Endodermal cell (in vitro differentiated cells): ENCODE measurements around the gene GPLD1. TPM values are rescaled to one million over a fixed set of nuclear protein-coding genes. Genes with fewer than 3 reads are reported as not detected.

Experiments
- DNase-seq: peaks from one replicate; pipeline ENCODE4 v3.0.0-alpha.2; 2017
- H3K27ac ChIP-seq: 2 replicates; pipeline ENCODE4 v1.5.1; 2013; ENCODE audit warnings: mild to moderate bottlenecking, low read depth, low read length, moderate library complexity
- H3K27me3 ChIP-seq: 2 replicates; pipeline ENCODE4 v1.6.1; 2013; ENCODE audit warnings: mild to moderate bottlenecking, low read length, moderate library complexity; ENCODE audit not compliant: insufficient read depth, control insufficient read depth, poor library complexity, severe bottlenecking
- H3K36me3 ChIP-seq: 2 replicates; pipeline ENCODE4 v1.7.0; 2013; ENCODE audit warnings: mild to moderate bottlenecking, low read length, moderate library complexity; ENCODE audit not compliant: control insufficient read depth, insufficient read depth
- H3K4me1 ChIP-seq: one replicate; pipeline ENCODE4 v1.7.0; 2013; ENCODE audit warnings: low read length; ENCODE audit not compliant: control insufficient read depth, insufficient read depth
- H3K4me3 ChIP-seq: 2 replicates; pipeline ENCODE4 v1.5.1; 2013; ENCODE audit warnings: mild to moderate bottlenecking, low read length, moderate library complexity
- H3K9ac ChIP-seq: 2 replicates; pipeline ENCODE4 v1.6.1; 2013; ENCODE audit warnings: mild to moderate bottlenecking, low read length, moderate library complexity; ENCODE audit not compliant: poor library complexity, severe bottlenecking; ENCODE audit errors: extremely low read depth
- H3K9me3 ChIP-seq: 2 replicates; pipeline ENCODE4 v1.6.1; 2013; ENCODE audit warnings: mild to moderate bottlenecking, low read length, moderate library complexity; ENCODE audit not compliant: control insufficient read depth
- H3K27ac Mint-ChIP-seq: 2 replicates; pipeline ENCODE4 v1.8.0; 2020; ENCODE audit warnings: mixed read lengths
- H3K27me3 Mint-ChIP-seq: 2 replicates; pipeline ENCODE4 v1.8.0; 2021; ENCODE audit warnings: mild to moderate bottlenecking, mixed read lengths; ENCODE audit not compliant: insufficient read depth
- H3K36me3 Mint-ChIP-seq: 2 replicates; pipeline ENCODE4 v1.8.0; 2020; ENCODE audit warnings: low read depth, mixed read lengths
- H3K4me1 Mint-ChIP-seq: 2 replicates; pipeline ENCODE4 v1.8.0; 2020; ENCODE audit warnings: mixed read lengths
- H3K4me3 Mint-ChIP-seq: 2 replicates; pipeline ENCODE4 v1.8.0; 2020; ENCODE audit warnings: mild to moderate bottlenecking, moderate library complexity, mixed read lengths
- H3K9me3 Mint-ChIP-seq: 2 replicates; pipeline ENCODE4 v1.8.0; 2020; ENCODE audit warnings: mild to moderate bottlenecking, mixed read lengths
- CTCF ChIP-seq: fragments of 200-600 bp; sonication (generic); conservative IDR thresholded peaks from 2 replicates; pipeline ENCODE4 v1.5.0; 2021; ENCODE audit warnings: antibody characterized with exemption, mild to moderate bottlenecking
- WGBS, 2 experiments: methylation state at CpG; one replicate each; pipeline versions ENCODE4 v1.1.5 to v1.1.7; 2013; ENCODE audit warnings: missing lambda C conversion rate in 2 of 2, mixed read lengths in 1 of 2; ENCODE audit not compliant: insufficient coverage in 1 of 2, insufficient read length in 1 of 2; 5-methylcytosine and 5-hydroxymethylcytosine counted together
- total RNA-seq, 2 donors: library from RNA; stranded (reverse); fragmentation: NEBNext Ultra II Directional in 1 of 2; extraction: Animal tissue kit (Norgen Biotek cat#: 25700) in 1 of 2; gene quantifications; 2 replicates in 1 of 2; 3 replicates in 1 of 2; pipeline ENCODE4 v1.2.1, GENCODE V29; 2021

The GPLD1 gene
- total RNA-seq, 2 donors from 2014 or later: 5.3 to 7.5 TPM

- no peak overlapping the region for H3K27ac Mint-ChIP-seq
- Histone ChIP-seq H3K4me1 (no peaks in the 10 kb centered on the region), H3K9me3 (no peaks in the 10 kb centered on the region), H3K27ac (no peak overlapping the region), H3K27me3 (peaks cover 7% of the 10 kb centered on the region), H3K4me3 (no peak overlapping the region), H3K36me3 (no peaks in the 10 kb centered on the region), H3K9ac (no peak overlapping the region)
- no peak for DNase-seq
- WGBS, 2 experiments: 89 to 100% methylated on average over 1 to 2 of the region's 2 CpGs
- H3K4me3 Mint-ChIP-seq: no peak overlapping the region
- peaks cover 5% of the 10 kb centered on the region for H3K9me3 Mint-ChIP-seq
- TF ChIP-seq CTCF: no peak
- H3K4me1 Mint-ChIP-seq: peaks cover 10% of the 10 kb centered on the region
- peaks cover 15% of the 10 kb centered on the region for H3K36me3 Mint-ChIP-seq
- peaks cover 15% of the 10 kb centered on the region for H3K27me3 Mint-ChIP-seq
These were observed 12.0 kb upstream of the GPLD1 start for GRCh38 chr6:24501374-24501773.

- Histone ChIP-seq H3K4me1 (no peaks in the 10 kb centered on the region), H3K9me3 (no peaks in the 10 kb centered on the region), H3K4me3 (no peak overlapping the region), H3K36me3 (no peaks in the 10 kb centered on the region), H3K9ac (no peak overlapping the region), H3K27me3 (peaks cover 14% of the 10 kb centered on the region), H3K27ac (no peak overlapping the region)
- no peak for TF ChIP-seq CTCF
- peaks cover 5% of the 10 kb centered on the region for H3K9me3 Mint-ChIP-seq
- no peak overlapping the region for H3K4me3 Mint-ChIP-seq
- whole genome bisulfite sequencing, 2 experiments: 92% methylated on average over 2 of the region's 3 CpGs; no CpG with 5 or more reads in 1 of the 2 experiments
- H3K27me3 Mint-ChIP-seq: peaks cover 21% of the 10 kb centered on the region
- H3K27ac Mint-ChIP-seq: no peak overlapping the region
- DNase-seq: no peak
- peaks cover 11% of the 10 kb centered on the region for H3K4me1 Mint-ChIP-seq
- peaks cover 15% of the 10 kb centered on the region for H3K36me3 Mint-ChIP-seq
These were observed 11.3 kb upstream of the GPLD1 start for GRCh38 chr6:24500683-24501082.

GRCh38 chr6:24497254-24497970 is 8.0 kb upstream of the GPLD1 start:
- peaks cover 38% of the 10 kb centered on the region for H3K27me3 Mint-ChIP-seq
- Histone ChIP-seq H3K36me3 (no peaks in the 10 kb centered on the region), H3K9me3 (no peaks in the 10 kb centered on the region), H3K27me3 (peaks cover 26% of the 10 kb centered on the region), H3K4me1 (no peaks in the 10 kb centered on the region), H3K27ac (no peak overlapping the region), H3K9ac (no peak overlapping the region), H3K4me3 (no peak overlapping the region)
- DNase-seq: no peak
- H3K9me3 Mint-ChIP-seq: peaks cover 5% of the 10 kb centered on the region
- WGBS, 2 experiments: 87 to 92% methylated on average over 11 of the region's 11 CpGs
- no peak for TF ChIP-seq CTCF
- peaks cover 13% of the 10 kb centered on the region for H3K4me1 Mint-ChIP-seq
- peaks cover 12% of the 10 kb centered on the region for H3K36me3 Mint-ChIP-seq
- H3K4me3 Mint-ChIP-seq: no peak overlapping the region
- H3K27ac Mint-ChIP-seq: no peak overlapping the region
